GM18505 (cell line): Measurements from ENCODE around the gene TTLL10.
"Not testable (repeated sequence)": the region's sequence is repeated elsewhere in the genome, so short reads cannot be mapped to it uniquely, and the experiment has no call there.

Experiments
- ATAC-seq: cut with Tn5 transposase; IDR thresholded peaks from one replicate; pipeline ENCODE4 v1.9.1; 2021; ENCODE audit not compliant: unreplicated experiment
- POLR2A ChIP-seq: IDR thresholded peaks from 4 replicates; pipeline ENCODE4 v1.6.1; 2011; ENCODE audit warnings: borderline replicate concordance; ENCODE audit not compliant: insufficient read depth, insufficient read length; ENCODE audit errors: extremely low read depth

TTLL10 gene

GRCh38 chr1:1132956-1133750, 40.5 kb upstream of the TTLL10 start:
- TF ChIP-seq POLR2A, result no peak

GRCh38 chr1:1134300-1134970, 39.2 kb upstream of the TTLL10 start:
- no peak for TF ChIP-seq POLR2A
- ATAC-seq, result no peak

More at GRCh38 chr1:1132956-1133750, 40.5 kb upstream of the TTLL10 start:
- ATAC-seq, result no peak

- TF ChIP-seq POLR2A, result no peak
- no peak for ATAC-seq
These were observed 38.1 kb upstream of the TTLL10 start for GRCh38 chr1:1135339-1136136.

GRCh38 chr1:1136547-1137230, 37.0 kb upstream of the TTLL10 start:
- no peak for TF ChIP-seq POLR2A
- peak; percentile 40 for ATAC-seq

- ATAC-seq, result peak; percentile 60
- TF ChIP-seq POLR2A, result no peak
These were observed 36.2 kb upstream of the TTLL10 start for GRCh38 chr1:1137256-1138045.

GRCh38 chr1:1140673-1141072, 33.0 kb upstream of the TTLL10 start:
- no peak for ATAC-seq
- no peak for TF ChIP-seq POLR2A

- no peak for ATAC-seq
These were observed 32.3 kb upstream of the TTLL10 start for GRCh38 chr1:1141244-1141910.

GRCh38 chr1:1141911-1142250, 31.8 kb upstream of the TTLL10 start:
- no peak for TF ChIP-seq POLR2A
- no peak for ATAC-seq

More at GRCh38 chr1:1141244-1141910, 32.3 kb upstream of the TTLL10 start:
- no peak for TF ChIP-seq POLR2A

- ATAC-seq, result not testable (repeated sequence)
These were observed 31.3 kb upstream of the TTLL10 start for GRCh38 chr1:1142352-1142751.

GRCh38 chr1:1142844-1143243, 30.8 kb upstream of the TTLL10 start:
- TF ChIP-seq POLR2A, result no peak
- no peak for ATAC-seq

GRCh38 chr1:1143636-1144035, 30.0 kb upstream of the TTLL10 start:
- no peak for ATAC-seq
- no peak for TF ChIP-seq POLR2A
